CD4-positive, alpha-beta T cell treated with Interleukin-6 for 4 hours (primary cell): ENCODE results near the gene CDKN2A.
"Not testable (repeated sequence)": the region's sequence is repeated elsewhere in the genome, so short reads cannot be mapped to it uniquely, and the experiment has no call there.

ENCODE experiments used
- DNase-seq: peaks from one replicate; pipeline ENCODE4 v3.0.0-alpha.2; 2020; ENCODE audit warnings: mixed read lengths

Gene CDKN2A

DNA sequence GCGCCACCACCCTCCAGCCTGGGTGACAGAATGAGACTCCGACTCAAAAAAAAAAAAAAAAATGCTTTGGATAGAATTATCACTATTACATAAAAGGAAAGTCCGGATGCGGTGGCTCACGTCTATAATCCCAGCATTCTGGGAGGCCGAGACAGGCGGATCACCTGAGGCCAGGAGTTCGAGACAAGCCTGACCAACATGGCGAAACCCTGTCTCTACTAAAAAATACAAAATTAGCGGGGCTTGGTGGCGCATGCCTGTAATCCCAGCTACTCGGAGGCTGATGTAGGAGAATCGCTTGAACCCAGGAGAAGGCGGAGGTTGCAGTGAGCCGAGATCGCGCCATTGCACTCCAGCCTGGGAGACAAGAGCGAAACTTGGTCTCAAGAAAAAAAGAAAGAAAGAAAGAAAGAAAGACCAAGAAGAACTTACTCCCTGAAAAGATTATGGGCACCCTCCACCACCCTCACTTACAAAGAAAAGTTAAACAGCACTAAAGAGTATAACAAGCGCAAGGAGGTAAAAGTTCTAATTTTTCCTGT lies 17.8 kb downstream of the CDKN2A start:
- no peak for DNase-seq

- DNase-seq: peak; percentile 45
These were observed 19.3 kb downstream of the CDKN2A start for GRCh38 chr9:21974722-21975409.

DNA sequence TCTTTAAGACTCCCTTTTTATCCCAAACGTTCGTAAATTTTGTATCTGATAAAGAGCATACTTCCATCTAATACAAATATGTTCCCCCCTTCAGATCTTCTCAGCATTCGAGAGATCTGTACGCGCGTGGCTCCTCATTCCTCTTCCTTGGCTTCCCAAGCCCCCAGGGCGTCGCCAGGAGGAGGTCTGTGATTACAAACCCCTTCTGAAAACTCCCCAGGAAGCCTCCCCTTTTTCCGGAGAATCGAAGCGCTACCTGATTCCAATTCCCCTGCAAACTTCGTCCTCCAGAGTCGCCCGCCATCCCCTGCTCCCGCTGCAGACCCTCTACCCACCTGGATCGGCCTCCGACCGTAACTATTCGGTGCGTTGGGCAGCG lies 19.9 kb downstream of the CDKN2A start:
- DNase-seq: no peak

GRCh38 chr9:21972361-21972760 lies 21.8 kb downstream of the CDKN2A start:
- no peak for DNase-seq

DNA sequence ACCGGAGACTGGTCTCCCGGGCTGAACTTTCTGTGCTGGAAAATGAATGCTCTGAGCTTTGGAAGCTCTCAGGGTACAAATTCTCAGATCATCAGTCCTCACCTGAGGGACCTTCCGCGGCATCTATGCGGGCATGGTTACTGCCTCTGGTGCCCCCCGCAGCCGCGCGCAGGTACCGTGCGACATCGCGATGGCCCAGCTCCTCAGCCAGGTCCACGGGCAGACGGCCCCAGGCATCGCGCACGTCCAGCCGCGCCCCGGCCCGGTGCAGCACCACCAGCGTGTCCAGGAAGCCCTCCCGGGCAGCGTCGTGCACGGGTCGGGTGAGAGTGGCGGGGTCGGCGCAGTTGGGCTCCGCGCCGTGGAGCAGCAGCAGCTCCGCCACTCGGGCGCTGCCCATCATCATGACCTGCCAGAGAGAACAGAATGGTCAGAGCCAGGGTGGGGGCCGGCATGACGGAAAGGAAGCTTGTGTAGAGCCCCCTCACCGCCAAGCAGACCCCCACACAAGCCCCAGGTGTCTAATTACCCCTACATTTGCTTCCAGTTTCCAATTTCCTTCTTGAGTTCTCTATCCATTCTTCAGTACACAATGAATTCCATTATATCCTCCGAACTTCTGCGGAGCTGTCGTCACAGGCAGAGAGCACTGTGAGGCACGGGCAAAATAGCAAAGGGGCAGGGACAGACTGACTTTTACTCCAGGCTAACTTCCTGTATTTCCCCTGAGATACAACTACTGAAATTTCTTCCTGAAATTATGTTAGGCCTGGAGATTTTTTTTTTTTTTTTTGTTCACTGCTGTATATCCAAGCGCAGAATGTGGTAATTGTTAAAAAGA lies 23.2 kb downstream of the CDKN2A start:
- DNase-seq: no peak

GRCh38 chr9:21969951-21970799 lies 24.0 kb downstream of the CDKN2A start:
- DNase-seq: no peak

DNA sequence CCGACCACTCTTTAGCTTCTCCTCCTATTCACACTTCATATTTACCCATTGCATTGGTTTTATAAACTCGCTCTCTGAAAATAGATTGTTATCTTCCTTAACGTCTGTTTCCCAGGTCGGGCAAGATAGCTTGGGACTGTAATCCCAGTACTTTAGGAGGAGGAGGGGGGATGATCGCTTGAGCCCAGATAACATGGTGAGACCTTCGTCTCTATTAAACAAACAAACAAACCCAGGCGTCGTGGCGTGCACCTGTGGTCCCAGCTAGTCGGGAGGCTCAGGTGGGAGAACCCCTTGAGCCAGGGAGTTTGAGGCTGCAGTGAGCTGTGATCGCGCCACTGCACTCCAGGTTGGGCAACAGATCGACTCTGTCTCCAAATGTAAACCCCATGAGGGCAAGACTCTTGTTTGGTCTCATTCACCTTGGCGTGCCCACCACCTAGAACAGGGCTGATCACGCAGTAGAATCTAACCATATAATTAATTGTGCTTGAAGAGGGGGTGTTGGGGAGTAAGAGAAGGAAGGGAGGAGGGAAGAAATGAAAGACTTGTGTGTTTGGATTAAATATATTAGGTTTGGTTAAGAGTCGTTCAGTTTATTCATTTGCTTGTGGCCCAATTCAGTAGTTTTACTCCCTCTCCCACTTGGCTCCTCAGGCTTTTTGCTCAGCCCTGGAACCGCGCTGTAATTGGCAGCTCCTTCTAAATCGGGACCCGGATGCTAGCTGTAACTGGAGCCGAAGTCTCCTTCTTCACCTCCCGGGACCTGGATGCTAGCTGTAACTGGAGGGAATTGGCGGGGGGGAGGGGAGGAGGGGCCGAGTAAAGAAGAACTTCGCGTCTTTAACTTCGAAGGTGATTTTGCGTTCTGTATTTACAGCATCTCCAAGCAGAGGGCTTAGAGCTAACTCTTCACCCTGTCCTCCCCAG lies 24.9 kb downstream of the CDKN2A start:
- no peak for DNase-seq

- DNase-seq: no peak
These were observed 25.7 kb downstream of the CDKN2A start for GRCh38 chr9:21968331-21969010.

DNA sequence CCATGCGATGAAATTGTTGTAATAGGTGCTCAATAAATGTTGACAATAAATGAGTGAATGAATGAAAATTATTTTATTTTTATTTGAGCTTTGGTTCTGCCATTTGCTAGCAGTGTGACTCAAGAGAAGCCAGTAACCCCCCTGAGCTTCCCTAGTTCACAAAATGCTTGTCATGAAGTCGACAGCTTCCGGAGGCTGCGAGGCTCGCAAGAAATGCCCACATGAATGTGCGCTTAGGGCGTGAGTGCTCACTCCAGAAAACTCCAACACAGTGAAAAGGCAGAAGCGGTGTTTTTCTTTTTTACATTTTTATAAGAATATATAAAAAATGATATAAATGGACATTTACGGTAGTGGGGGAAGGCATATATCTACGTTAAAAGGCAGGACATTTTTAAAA lies 26.5 kb downstream of the CDKN2A start:
- no peak for DNase-seq

- no peak for DNase-seq
These were observed 27.0 kb downstream of the CDKN2A start for GRCh38 chr9:21967169-21967568.

- no peak for DNase-seq
These were observed 27.9 kb downstream of the CDKN2A start for GRCh38 chr9:21966140-21966851.

DNA sequence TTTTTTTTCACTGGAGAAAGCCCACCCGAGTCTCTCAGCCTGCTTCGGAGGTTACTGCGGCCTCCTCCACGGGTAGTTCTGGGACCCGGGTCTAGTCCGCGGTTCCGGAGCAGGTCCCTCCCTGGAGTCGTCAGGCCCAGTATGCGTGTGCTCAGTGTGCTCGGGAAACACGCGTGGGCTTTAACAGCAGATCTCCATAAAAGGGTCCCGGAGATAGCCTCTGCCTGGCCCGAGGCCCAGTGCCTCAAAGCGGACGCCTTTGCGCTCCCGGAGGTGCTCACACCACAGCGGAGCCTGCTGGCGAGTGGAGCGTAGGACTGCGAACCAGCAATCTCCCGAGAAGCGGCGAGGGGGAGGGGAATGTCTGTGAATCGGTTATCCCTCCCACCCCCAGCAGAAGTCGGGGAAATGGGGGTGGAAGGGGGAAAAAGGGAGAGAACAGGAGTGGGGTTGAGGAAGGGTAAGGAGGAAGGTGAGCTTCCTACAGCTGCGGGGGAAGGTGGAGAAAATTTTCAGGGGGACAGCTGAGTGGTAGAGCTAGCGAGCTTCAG lies 28.7 kb downstream of the CDKN2A start:
- DNase-seq: peak; percentile 35

DNA sequence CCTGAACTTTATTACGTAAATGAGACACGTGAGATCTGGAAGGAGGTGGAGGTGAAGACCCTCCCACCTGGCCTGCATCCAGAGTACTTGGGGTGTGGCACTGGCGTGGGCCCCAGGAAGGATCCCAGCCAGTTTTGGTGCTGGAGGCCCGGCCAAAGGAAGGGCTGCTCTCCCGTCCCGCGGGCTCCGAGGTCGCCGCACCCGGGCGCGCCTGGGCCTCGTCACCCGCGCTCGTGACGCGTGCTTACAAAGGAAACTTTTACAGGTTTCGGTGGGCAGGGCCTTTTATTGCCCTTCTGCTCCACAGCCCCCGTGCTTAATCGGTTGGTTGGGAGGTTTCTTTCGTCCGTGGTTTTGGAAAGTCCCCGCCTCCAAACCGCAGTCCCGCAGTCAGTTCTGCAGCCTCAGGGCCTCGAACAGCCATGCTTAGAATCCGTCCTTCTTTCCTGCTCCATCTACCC lies 29.2 kb downstream of the CDKN2A start:
- peak; percentile 22 for DNase-seq

- no peak for DNase-seq
These were observed 32.6 kb downstream of the CDKN2A start for GRCh38 chr9:21961569-21961968.

DNA sequence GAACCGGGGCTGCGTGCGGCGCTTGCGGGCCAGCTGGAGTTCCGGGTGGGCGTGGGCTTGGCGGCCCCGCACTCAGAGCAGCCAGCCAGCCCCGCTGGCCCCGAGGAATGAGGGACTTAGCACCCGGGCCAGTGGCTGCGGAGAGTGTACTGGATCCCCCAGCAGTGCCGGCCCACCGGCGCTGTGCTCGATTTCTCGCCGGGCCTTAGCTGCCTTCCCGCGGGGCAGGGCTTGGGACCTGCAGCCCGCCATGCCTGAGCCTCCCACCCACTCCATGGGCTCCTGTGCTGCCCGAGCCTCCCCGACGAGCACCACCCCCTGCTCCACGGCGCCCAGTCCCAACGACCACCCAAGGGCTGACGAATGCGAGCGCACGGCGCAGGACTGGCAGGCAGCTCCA lies 34.9 kb downstream of the CDKN2A start:
- not testable (repeated sequence) for DNase-seq

- DNase-seq: no peak
These were observed 35.4 kb downstream of the CDKN2A start for GRCh38 chr9:21958833-21959232.

- DNase-seq: no peak
These were observed 48.6 kb downstream of the CDKN2A start for GRCh38 chr9:21945606-21946005.

- no peak for DNase-seq
These were observed 50.7 kb downstream of the CDKN2A start for GRCh38 chr9:21943464-21943863.

- DNase-seq: no peak
These were observed 52.7 kb downstream of the CDKN2A start for GRCh38 chr9:21941337-21941995.

DNA sequence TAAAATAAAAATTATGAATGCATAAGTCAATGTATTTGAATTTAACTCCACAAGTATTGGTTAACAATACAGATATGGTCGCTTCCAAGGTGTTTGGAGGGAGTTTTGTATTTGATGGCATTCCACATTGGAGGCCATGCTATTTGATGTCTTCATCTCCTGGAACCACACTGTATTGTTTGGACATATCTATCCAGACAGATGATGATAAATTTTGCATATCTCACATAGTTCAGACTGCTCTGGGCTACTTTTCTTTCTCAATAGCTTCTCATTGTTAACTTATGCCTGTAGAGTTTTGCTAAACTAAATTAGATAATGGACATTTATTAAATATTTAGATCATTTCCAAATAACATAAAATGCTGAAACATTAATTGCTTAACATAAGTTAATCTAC lies 58.0 kb downstream of the CDKN2A start:
- no peak for DNase-seq
